Measurements from ENCODE around the gene VAPB. TPM values are rescaled to one million over a fixed set of nuclear protein-coding genes. Genes with fewer than 3 reads are reported as not detected.

VAPB gene
- total RNA-seq, 3 donors from 2014 or later (not counting 1 experiment from before 2014, with no cell fraction given), result 20.3 to 23.1 (median 21.3) TPM

- TF ChIP-seq, protein P1, sequence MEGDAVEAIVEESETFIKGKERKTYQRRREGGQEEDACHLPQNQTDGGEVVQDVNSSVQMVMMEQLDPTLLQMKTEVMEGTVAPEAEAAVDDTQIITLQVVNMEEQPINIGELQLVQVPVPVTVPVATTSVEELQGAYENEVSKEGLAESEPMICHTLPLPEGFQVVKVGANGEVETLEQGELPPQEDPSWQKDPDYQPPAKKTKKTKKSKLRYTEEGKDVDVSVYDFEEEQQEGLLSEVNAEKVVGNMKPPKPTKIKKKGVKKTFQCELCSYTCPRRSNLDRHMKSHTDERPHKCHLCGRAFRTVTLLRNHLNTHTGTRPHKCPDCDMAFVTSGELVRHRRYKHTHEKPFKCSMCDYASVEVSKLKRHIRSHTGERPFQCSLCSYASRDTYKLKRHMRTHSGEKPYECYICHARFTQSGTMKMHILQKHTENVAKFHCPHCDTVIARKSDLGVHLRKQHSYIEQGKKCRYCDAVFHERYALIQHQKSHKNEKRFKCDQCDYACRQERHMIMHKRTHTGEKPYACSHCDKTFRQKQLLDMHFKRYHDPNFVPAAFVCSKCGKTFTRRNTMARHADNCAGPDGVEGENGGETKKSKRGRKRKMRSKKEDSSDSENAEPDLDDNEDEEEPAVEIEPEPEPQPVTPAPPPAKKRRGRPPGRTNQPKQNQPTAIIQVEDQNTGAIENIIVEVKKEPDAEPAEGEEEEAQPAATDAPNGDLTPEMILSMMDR (IDR thresholded peaks at IDR 0.05), result no peak
- intact Hi-C loops (cut with micrococcal nuclease), result no loop called here
- no peak overlapping the region for H3K27ac ChIP-seq (ENCODE audit: low read length)
- H3K9me3 ChIP-seq (ENCODE audit: control insufficient read depth, insufficient read depth, low read length), result no peaks in the 10 kb centered on the region
- H3K36me3 ChIP-seq (ENCODE audit: control insufficient read depth, insufficient read depth, low read length), result peaks cover 48% of the 10 kb centered on the region
- no peak overlapping the region for H3K4me3 Mint-ChIP-seq
- peaks cover 9 to 31% of the 10 kb centered on the region in 2 donors for H3K4me1 Mint-ChIP-seq
- H3K36me3 Mint-ChIP-seq, result no peaks in the 10 kb centered on the region
- no peak overlapping the region for H3K4me3 ChIP-seq (ENCODE audit: low read length)
- H3K4me1 ChIP-seq (ENCODE audit: control insufficient read depth, insufficient read depth, low read length), result no peaks in the 10 kb centered on the region
- H3K27ac Mint-ChIP-seq, result no peak overlapping the region
- H3K27me3 ChIP-seq (ENCODE audit: control insufficient read depth, insufficient read depth, low read length), result no peaks in the 10 kb centered on the region
- H3K9me3 Mint-ChIP-seq, result no peaks in the 10 kb centered on the region
- H3K27me3 Mint-ChIP-seq (ENCODE audit: low read depth in 2 of 2), result no peaks in the 10 kb centered on the region
- DNase-seq (no peak), ATAC-seq (no peak)
These were observed 52.7 kb downstream of the VAPB start for GRCh38 chr20:58441723-58442122.

DNA sequence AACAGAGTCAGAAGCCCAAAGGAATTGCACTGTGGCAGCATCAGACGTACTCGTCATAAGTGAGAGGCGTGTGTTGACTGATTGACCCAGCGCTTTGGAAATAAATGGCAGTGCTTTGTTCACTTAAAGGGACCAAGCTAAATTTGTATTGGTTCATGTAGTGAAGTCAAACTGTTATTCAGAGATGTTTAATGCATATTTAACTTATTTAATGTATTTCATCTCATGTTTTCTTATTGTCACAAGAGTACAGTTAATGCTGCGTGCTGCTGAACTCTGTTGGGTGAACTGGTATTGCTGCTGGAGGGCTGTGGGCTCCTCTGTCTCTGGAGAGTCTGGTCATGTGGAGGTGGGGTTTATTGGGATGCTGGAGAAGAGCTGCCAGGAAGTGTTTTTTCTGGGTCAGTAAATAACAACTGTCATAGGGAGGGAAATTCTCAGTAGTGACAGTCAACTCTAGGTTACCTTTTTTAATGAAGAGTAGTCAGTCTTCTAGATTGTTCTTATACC, 55.8 kb downstream of the VAPB start:
- H3K27me3 ChIP-seq (ENCODE audit: control insufficient read depth, insufficient read depth, low read length), result no peaks in the 10 kb centered on the region
- intact Hi-C loops (cut with micrococcal nuclease), result no loop called here
- no peaks in the 10 kb centered on the region for H3K27me3 Mint-ChIP-seq (ENCODE audit: low read depth in 2 of 2)
- no peak overlapping the region for H3K27ac ChIP-seq (ENCODE audit: low read length)
- no peaks in the 10 kb centered on the region for H3K36me3 Mint-ChIP-seq
- H3K4me3 Mint-ChIP-seq, result no peak overlapping the region
- TF ChIP-seq, protein P1 (IDR thresholded peaks at IDR 0.05), result no peak
- 96% methylated on average over 5 of the region's 5 CpGs for WGBS (ENCODE audit: insufficient coverage)
- no peaks in the 10 kb centered on the region for H3K9me3 ChIP-seq (ENCODE audit: control insufficient read depth, insufficient read depth, low read length)
- peaks cover 48% of the 10 kb centered on the region for H3K36me3 ChIP-seq (ENCODE audit: control insufficient read depth, insufficient read depth, low read length)
- H3K4me1 ChIP-seq (ENCODE audit: control insufficient read depth, insufficient read depth, low read length), result no peaks in the 10 kb centered on the region
- H3K27ac Mint-ChIP-seq, result no peak overlapping the region
- H3K9me3 Mint-ChIP-seq, result no peaks in the 10 kb centered on the region
- no peak for DNase-seq
- H3K4me3 ChIP-seq (ENCODE audit: low read length), result no peak overlapping the region
- peaks cover 0 to 17% of the 10 kb centered on the region in 2 donors for H3K4me1 Mint-ChIP-seq
- no peak for ATAC-seq

DNA sequence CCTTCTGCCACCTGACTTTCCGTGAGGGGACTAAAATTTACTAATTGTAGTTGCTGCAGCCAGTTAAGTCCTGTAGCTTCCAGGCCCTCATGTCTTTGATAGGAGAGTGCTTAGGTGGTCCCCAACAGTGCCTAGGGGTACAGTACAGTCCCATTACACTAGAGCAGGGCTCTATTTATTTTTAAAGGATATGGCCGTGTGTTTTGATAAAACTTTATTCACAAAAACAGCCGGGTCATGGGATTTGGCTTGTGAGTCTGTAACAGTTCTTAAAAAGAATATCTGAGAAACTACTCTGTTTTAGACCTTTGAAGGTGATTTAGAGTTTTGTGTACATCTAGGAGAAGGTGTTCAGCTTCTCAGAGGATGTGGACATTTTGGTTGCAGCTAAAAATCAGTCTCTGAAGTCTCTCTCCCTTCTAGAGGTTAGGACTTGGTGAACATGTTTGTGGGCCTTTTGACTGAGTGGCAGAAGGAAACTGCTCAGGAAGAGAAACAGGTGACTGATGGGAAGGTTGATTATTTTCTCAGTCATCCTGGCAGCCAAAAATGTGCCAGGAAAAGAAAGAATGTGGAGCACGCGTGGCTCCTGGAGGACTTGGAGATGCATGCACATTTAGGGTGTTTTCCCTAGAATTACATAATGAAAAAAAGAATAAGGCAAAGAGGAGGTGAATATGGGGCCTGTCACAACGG, 57.4 kb downstream of the VAPB start:
- Mint-ChIP-seq H3K9me3 (no peaks in the 10 kb centered on the region), H3K27me3 (ENCODE audit: low read depth in 2 of 2) (no peaks in the 10 kb centered on the region), H3K4me1 (peaks cover 0 to 17% of the 10 kb centered on the region in 2 donors), H3K27ac (peak overlapping the region; percentile 6 to 30), H3K4me3 (no peak overlapping the region), H3K36me3 (no peaks in the 10 kb centered on the region)
- TF ChIP-seq, protein P1 (IDR thresholded peaks at IDR 0.05), result no peak
- Histone ChIP-seq H3K4me1 (ENCODE audit: control insufficient read depth, insufficient read depth, low read length) (no peaks in the 10 kb centered on the region), H3K36me3 (ENCODE audit: control insufficient read depth, insufficient read depth, low read length) (peaks cover 40% of the 10 kb centered on the region), H3K27me3 (ENCODE audit: control insufficient read depth, insufficient read depth, low read length) (no peaks in the 10 kb centered on the region), H3K9me3 (ENCODE audit: control insufficient read depth, insufficient read depth, low read length) (no peaks in the 10 kb centered on the region), H3K27ac (ENCODE audit: low read length) (no peak overlapping the region), H3K4me3 (ENCODE audit: low read length) (no peak overlapping the region)
- ATAC-seq, result no peak
- 95% methylated on average over 5 of the region's 6 CpGs for WGBS (ENCODE audit: insufficient coverage)
- intact Hi-C loops (cut with micrococcal nuclease), result no loop called here
- DNase-seq, result no peak

GRCh38 chr20:58446960-58447265, 57.9 kb downstream of the VAPB start:
- WGBS (ENCODE audit: insufficient coverage), result 97% methylated on average over 6 of the region's 7 CpGs
- Mint-ChIP-seq H3K27ac (peak overlapping the region; percentile 6 to 30), H3K36me3 (no peaks in the 10 kb centered on the region), H3K4me3 (no peak overlapping the region), H3K27me3 (ENCODE audit: low read depth in 2 of 2) (no peaks in the 10 kb centered on the region), H3K9me3 (no peaks in the 10 kb centered on the region), H3K4me1 (peaks cover 0 to 12% of the 10 kb centered on the region in 2 donors)
- Histone ChIP-seq H3K9me3 (ENCODE audit: control insufficient read depth, insufficient read depth, low read length) (no peaks in the 10 kb centered on the region), H3K4me1 (ENCODE audit: control insufficient read depth, insufficient read depth, low read length) (no peaks in the 10 kb centered on the region), H3K36me3 (ENCODE audit: control insufficient read depth, insufficient read depth, low read length) (peaks cover 36% of the 10 kb centered on the region), H3K27ac (ENCODE audit: low read length) (no peak overlapping the region), H3K4me3 (ENCODE audit: low read length) (no peak overlapping the region), H3K27me3 (ENCODE audit: control insufficient read depth, insufficient read depth, low read length) (no peaks in the 10 kb centered on the region)
- TF ChIP-seq, protein P1 (IDR thresholded peaks at IDR 0.05), result no peak
- ATAC-seq (no peak), DNase-seq (no peak)
- intact Hi-C loops (cut with micrococcal nuclease), result loop anchor here (1.0 kb wide), 1 partner anchor 210 kb away; no protein-coding TSS in a partner anchor

Data from natural killer cell (primary cell).